Glomerular visceral epithelial cell (primary cell): ENCODE measurements around the gene PSMA5.
"Not testable (repeated sequence)": the region's sequence is repeated elsewhere in the genome, so short reads cannot be mapped to it uniquely, and the experiment has no call there.

ENCODE experiments used
- DNase-seq: peaks from one replicate; pipeline ENCODE4 v3.0.0-alpha.2; 2016; ENCODE audit errors: extremely low spot score

The PSMA5 gene

DNA sequence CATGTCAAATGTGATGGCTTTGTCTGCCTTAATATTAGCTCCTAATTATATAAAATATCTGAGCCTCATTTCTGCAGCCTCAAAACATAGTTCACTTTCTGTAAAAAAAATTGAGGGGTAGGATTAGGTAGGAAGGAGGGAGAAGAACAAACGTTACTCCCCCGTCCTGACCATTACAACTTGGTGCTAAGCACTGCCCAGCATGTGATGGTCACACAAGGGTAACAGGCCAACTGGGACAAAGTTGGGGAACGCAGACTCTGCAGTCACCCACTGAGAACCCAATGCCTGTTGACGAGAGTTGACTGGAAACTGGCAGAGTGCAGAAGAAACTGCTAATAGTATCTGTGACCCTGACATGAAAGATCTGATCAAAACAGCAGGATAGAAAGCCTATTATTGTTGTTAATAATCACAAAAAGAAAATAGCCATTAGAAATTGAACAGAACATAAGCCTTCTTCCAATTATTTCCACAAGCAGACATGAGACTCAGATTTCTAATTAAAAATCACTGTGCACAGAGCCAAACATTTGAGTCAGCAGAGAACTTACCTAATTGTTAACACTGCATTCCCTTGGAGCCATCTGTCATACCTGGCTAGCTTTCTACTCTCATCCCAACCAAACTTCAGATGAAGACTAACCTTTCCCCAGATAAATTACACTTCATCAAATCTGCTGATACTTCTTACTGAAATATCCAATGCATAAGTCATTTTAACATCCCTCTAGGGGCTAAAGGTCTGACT lies 34.0 kb downstream of the PSMA5 start:
- DNase-seq = no peak

DNA sequence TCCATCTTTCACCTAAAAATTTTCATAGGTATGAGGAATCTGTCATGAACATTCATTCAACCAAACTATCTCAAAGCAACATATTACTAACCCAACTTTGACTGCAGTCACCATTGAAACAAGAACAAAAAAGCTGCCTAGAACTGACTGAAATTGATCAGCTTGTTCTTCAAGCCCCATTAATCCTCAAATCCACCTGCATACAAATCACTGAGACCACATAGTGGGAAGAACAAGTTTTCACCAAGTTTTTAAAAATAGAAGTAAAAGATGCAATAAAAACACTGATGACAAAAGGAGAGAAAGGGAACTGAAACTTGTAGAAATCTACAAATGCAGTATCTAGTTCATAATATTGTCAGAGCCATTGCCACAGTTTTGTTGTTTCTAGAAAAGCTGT lies 34.6 kb downstream of the PSMA5 start:
- DNase-seq = no peak

DNA sequence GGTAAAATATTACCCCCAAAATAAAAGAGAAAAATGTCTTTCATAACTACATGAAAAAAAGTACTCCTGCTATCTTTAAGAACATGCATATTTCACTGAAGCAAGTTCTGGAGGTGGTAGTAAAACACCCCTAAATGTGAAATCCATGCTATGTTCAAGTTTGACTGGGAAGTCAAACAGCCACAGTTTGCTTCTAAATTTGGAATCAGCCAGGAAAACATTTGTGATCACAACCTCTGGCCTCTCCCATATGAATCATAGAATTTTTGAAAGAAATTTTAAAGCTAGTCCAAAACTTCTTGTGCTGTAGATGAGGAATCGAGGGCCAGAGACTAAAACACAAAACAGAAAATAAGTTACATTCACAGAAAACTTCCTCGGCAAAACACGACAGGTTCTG lies 35.1 kb downstream of the PSMA5 start:
- no peak for DNase-seq

- DNase-seq = no peak
Measured at GRCh38 chr1:109389638-109390341, 36.5 kb downstream of the PSMA5 start.

- no peak for DNase-seq
Measured at GRCh38 chr1:109388884-109389637, 37.2 kb downstream of the PSMA5 start.

GRCh38 chr1:109388208-109388711 lies 38.0 kb downstream of the PSMA5 start:
- no peak for DNase-seq

GRCh38 chr1:109386054-109386717 lies 40.1 kb downstream of the PSMA5 start:
- DNase-seq = no peak

GRCh38 chr1:109385417-109385816 lies 40.8 kb downstream of the PSMA5 start:
- DNase-seq = peak; percentile 36

GRCh38 chr1:109383854-109384253 lies 42.4 kb downstream of the PSMA5 start:
- no peak for DNase-seq

DNA sequence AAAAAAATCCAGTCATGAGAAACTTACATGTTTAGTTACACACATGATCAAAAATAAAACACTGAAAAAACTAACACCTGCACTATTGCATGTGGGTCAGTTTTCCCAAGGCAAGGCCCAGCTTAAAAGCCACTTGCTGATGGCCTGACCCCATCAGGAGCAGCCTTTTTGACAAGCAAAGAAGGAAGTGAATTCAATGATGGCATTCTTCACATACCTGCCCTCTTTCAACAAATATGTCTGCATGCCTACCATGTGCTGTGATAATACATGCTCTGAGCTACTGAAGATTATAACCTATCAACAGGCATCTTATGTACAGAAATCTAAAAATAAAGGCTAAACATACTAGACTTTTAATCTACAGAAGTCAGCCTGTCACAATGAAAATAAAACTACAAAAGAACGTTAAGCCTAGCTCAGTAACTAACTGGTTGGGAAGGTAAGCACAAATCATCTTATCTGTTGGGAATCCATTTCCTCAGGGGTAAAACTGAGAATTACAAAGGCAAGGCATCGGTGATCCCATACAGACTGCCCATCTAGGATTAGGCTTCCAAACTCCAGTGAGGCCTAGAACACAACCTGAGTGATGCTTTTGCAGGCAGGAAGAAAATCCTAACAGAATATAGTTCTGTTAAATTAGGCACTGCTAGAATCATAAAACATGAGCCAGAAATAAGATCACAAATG lies 43.0 kb downstream of the PSMA5 start:
- no peak for DNase-seq

DNA sequence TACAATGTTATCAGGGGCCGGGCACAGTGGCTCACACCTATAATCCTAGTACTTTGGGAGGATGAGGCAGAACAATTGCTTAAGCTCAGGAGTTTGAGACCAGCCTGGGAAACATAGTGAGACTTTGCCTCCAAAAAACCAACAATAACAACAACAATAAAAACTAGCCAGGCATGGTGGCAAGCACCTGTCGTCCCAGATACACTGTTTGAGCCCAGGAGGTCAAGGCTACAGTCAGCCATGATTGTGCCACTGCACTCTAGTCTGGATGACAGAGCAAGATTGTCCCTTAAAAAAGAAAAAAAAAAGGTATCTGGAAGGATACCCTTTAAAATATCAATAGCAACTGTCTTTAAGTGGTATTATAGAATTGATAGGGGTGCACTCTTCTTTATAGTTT lies 44.7 kb downstream of the PSMA5 start:
- no peak for DNase-seq

DNA sequence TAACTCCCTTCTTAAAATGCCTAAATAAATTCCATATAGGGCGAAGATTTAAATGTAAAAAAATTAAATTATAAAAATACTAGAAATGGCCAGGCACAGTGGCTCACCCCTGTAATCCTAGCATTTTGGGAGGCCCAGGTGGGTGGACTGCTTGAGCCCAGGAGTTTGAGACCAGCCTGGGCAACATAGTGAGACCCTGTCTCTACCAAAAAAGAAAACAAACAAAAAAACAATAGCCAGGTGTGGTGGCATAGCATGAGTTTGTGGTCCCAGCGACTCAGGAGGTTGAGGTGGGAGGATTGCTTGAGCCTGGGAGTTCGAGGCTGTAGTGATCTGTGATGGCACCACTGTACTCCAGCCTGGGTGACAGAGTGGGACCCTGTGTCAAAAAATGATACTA lies 46.3 kb downstream of the PSMA5 start:
- DNase-seq = no peak

DNA sequence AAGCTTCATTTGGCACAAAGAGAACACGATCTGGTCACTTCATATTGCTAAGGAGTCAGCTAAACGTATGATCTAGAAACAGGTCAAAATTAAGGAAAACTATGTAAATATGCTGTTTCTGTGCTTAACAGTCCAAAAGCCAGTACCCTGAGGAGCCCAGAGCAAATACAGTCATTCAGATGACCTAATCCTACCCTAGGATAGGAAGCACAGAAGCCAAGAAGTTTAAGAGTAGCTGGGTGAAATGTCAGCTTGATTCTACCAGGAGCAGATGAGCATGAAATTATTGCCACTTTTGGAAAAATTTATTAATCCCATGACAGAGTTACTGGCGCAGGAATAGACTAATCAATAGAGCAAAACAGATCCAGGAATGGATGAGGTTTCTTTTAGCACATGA lies 46.8 kb downstream of the PSMA5 start:
- no peak for DNase-seq

DNA sequence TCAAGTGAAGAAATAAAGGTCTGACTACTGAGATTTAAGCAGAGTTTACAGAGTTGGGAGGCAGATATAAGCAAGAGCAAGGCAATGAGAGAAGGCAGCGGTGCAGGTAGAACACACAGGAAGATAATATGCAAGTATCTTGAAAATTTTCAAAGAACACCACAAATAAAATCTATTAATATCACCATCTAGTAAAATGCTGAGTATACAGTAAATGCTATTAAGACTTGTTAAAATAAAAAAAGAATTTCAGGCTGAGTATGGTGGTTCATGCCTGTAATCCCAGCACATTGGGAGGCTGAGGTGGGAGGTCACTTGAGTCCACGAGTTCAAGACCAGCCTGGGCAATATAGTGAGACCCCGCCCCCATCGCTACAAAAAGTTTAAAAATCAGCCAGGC lies 48.5 kb downstream of the PSMA5 start:
- DNase-seq = no peak

DNA sequence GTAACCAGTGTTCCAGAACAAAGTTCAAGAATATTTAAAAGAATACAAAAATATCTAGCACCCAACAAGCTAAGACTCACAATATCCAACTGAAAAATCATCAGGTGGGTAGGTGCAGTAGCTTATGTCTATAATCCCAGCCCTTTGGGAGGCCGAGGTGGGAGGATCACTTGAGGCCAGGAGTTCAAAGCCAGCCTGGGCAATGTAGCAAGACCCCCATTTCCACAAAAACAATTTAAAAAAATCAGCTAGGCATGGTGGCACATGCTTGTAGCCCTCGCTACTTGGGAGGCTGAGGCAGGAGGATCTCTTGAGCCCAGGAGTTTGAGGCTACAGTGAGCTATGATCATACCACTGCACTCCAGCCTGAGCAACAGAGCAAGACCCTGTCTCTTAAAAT lies 52.6 kb downstream of the PSMA5 start:
- DNase-seq = not testable (repeated sequence)

GRCh38 chr1:109373126-109373525 lies 53.1 kb downstream of the PSMA5 start:
- DNase-seq = no peak

- DNase-seq = no peak
Measured at GRCh38 chr1:109372281-109372680, 54.0 kb downstream of the PSMA5 start.

DNA sequence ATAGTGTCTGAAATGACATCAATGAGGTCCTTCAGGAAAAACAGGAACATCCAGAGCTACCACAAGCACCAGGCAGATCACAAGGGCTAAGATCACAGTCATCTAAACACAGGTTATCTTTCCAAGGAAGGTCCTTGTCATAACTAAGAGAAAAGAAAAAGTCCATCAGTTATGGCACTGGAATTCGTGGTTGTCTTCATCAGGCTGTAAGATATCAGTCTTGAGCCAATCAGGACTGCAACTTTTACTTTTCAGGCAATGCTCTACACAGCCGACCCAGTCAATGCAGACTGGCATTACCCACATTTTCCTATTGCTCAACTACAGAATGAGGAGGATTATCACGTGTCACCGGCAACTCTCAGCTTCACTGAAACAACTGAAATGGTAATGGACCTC lies 54.9 kb downstream of the PSMA5 start:
- DNase-seq = peak; percentile 65

DNA sequence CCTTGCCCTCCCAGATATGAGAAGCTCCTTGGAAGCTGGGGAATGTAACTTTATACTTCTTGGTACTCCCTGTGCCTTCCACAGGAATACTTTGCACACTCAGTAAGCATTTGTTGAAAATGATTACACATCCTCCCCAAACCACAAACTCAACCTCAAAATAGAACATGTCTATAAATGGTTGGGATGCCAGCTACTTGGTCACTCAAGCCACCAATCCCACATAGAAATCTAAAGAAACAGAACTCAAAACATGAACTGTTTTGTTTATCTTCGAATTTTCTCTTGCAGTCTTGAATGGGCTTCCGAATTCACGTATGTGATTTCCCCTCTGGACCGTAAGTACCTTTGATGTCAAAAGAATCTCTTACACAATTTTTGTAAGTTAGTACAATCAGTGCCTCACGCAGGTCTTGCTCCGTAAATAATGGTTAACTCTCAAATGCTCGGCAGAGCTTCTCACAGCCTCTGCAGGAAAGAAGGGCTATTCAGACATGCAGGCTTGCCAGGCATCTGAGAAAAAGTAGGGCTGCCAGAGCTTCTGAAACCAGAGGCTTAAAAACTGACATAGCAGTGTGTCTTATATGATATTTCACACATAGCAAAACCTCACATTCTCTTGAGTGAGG lies 55.4 kb downstream of the PSMA5 start:
- peak; percentile 82 for DNase-seq

DNA sequence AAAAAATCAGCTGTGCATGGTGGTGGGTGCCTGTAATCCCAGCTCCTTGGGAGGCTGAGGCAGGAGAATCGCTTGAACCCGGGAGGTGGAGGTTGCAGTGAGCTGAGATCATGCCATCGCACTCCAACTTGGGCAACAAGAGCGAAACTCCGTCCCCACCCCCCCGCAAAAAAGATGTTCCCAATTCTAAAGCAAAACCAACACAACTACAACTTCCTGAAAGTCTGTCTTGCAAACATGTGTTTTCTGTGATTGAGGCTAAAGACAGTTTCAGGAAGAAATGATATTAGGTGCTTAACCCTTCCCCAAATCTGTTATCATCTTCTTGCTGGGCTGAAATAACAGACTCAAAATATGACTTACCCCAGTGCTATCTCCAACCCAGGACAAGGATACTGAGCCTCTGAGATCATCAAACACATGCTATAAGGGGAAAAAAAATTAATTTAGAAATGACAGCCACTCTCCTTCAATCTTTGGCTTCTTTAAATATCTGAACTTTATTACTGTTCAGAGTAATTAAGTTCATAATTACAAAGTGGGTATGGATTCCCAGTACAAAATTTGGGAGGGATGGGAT lies 57.0 kb downstream of the PSMA5 start:
- no peak for DNase-seq

DNA sequence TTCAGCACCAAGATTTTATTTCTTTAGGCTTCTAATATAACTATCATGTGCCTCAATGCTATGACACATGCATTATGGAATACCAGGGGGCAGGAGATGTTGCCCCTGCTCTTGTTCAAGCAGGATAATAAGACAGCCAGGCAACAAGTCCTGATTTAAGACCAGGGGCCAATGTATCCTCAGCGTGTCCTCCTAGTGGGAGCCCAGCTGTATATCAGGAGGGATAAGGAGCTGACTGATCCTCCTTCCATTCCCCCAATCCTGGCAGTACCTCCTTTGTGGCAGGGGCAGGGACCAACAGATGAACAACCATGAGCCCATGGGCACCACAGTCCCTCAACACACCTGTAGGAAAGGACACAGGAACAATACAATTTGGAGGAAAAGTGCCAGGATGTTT lies 57.8 kb downstream of the PSMA5 start:
- no peak for DNase-seq
